Natural killer cell (primary cell): Measurements from ENCODE around the gene GGNBP2. TPM values are rescaled to one million over a fixed set of nuclear protein-coding genes. Genes with fewer than 3 reads are reported as not detected.

Experiments used
- ATAC-seq, 3 donors: fragments of 150-1000 bp in 2 of 3; fragments of 200-7000 bp in 1 of 3; cut with Tn5 transposase; 1 replicate in 1 of 3; 2 replicates in 2 of 3; pipeline ENCODE4 v1.10.0; 2021; ENCODE audit warnings: mild to moderate bottlenecking in 2 of 3, moderate library complexity in 2 of 3
- DNase-seq, 2 donors: peaks; one replicate each; pipeline versions ENCODE4 v3.0.0 to v3.0.0-alpha.2; 2013 to 2021; ENCODE audit warnings: mixed read lengths in 1 of 2
- H3K27ac ChIP-seq: one replicate; pipeline ENCODE4 v1.5.1; 2013; ENCODE audit warnings: mild to moderate bottlenecking, low read length
- H3K27me3 ChIP-seq: one replicate; pipeline ENCODE4 v1.6.1; 2013; ENCODE audit warnings: low read length; ENCODE audit not compliant: control insufficient read depth, insufficient read depth
- H3K36me3 ChIP-seq: one replicate; pipeline ENCODE4 v1.6.1; 2013; ENCODE audit warnings: low read length; ENCODE audit not compliant: control insufficient read depth, insufficient read depth
- H3K4me1 ChIP-seq: one replicate; pipeline ENCODE4 v1.6.1; 2013; ENCODE audit warnings: low read length; ENCODE audit not compliant: control insufficient read depth, insufficient read depth
- H3K4me3 ChIP-seq: one replicate; pipeline ENCODE4 v1.5.1; 2013; ENCODE audit warnings: low read length
- H3K9me3 ChIP-seq: one replicate; pipeline ENCODE4 v1.6.1; 2013; ENCODE audit warnings: low read length; ENCODE audit not compliant: control insufficient read depth, insufficient read depth
- H3K27ac Mint-ChIP-seq, 2 donors: one replicate each; pipeline ENCODE4 v1.8.0; 2022; ENCODE audit warnings: mild to moderate bottlenecking in 2 of 2, mixed read lengths in 2 of 2, moderate library complexity in 1 of 2
- H3K27me3 Mint-ChIP-seq, 2 donors: one replicate each; pipeline ENCODE4 v1.8.0; 2022; ENCODE audit warnings: low read depth in 2 of 2, mixed read lengths in 2 of 2
- H3K36me3 Mint-ChIP-seq: one replicate; pipeline ENCODE4 v1.8.0; 2022; ENCODE audit warnings: mixed read lengths
- H3K4me1 Mint-ChIP-seq, 2 donors: one replicate each; pipeline ENCODE4 v1.8.0; 2022; ENCODE audit warnings: mixed read lengths in 2 of 2
- H3K4me3 Mint-ChIP-seq: one replicate; pipeline ENCODE4 v1.8.0; 2022; ENCODE audit warnings: mild to moderate bottlenecking, moderate library complexity, mixed read lengths
- H3K9me3 Mint-ChIP-seq, 2 donors: one replicate each; pipeline ENCODE4 v1.8.0; 2022; ENCODE audit warnings: mixed read lengths in 2 of 2
- WGBS: methylation state at CpG from one replicate; pipeline ENCODE4 v1.1.7; 2013; ENCODE audit warnings: missing lambda C conversion rate; ENCODE audit not compliant: insufficient coverage; 5-methylcytosine and 5-hydroxymethylcytosine counted together
- intact Hi-C: fragments of 100-400 bp; cut with micrococcal nuclease; formaldehyde crosslinking; loops from one replicate; pipeline ENCODE4 v1.14.2; 2022
- total RNA-seq, 4 donors: library from RNA; stranded (reverse); fragments of 120-200 nt in 1 of 4; gene quantifications; one replicate each; pipeline versions ENCODE4 v1.2.3 to v1.2.4, GENCODE V29; 2013 to 2022
- TF ChIP-seq, protein P1 (sequence below): fragments of 200-600 bp; IDR thresholded peaks from one replicate; pipeline ENCODE4 v1.8.0; 2022; ENCODE audit warnings: antibody characterized with exemption

GGNBP2 gene
- total RNA-seq, 3 donors from 2014 or later (not counting 1 experiment from before 2014, with no cell fraction given), result 183 to 233 (median 197) TPM

DNA sequence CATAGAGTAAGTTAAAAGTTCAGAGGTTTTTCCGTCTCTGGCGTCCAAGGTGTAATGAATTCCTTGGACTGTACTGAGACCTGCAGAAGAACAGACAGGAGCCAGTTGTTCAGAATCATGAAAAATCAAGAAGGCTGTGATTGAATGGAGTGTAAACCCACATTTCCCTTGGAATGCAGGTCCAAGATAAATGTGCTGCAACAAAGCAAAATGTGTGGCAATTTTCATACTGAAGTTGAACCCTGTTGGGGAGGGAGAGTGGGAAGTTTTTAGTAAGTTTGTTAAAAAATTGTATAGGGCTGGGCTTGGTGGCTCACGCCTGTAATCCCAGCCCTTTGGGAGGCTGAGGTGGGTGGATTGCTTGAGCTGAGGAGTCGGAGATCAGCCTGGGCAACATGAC lies 21.4 kb downstream of the GGNBP2 start:
- no peak overlapping the region for H3K4me3 ChIP-seq
- H3K27me3 Mint-ChIP-seq, result no peaks in the 10 kb centered on the region
- ATAC-seq (no peak), DNase-seq (no peak)
- H3K9me3 Mint-ChIP-seq, result no peaks in the 10 kb centered on the region
- H3K36me3 ChIP-seq, result peaks cover 66% of the 10 kb centered on the region
- no peak overlapping the region for H3K4me3 Mint-ChIP-seq
- 98% methylated on average over 3 of the region's 4 CpGs for WGBS
- intact Hi-C loops, result no loop called here
- H3K4me1 ChIP-seq, result no peaks in the 10 kb centered on the region
- no peaks in the 10 kb centered on the region for H3K36me3 Mint-ChIP-seq
- no peaks in the 10 kb centered on the region for H3K27me3 ChIP-seq
- no peak overlapping the region for H3K27ac ChIP-seq
- TF ChIP-seq, protein P1, sequence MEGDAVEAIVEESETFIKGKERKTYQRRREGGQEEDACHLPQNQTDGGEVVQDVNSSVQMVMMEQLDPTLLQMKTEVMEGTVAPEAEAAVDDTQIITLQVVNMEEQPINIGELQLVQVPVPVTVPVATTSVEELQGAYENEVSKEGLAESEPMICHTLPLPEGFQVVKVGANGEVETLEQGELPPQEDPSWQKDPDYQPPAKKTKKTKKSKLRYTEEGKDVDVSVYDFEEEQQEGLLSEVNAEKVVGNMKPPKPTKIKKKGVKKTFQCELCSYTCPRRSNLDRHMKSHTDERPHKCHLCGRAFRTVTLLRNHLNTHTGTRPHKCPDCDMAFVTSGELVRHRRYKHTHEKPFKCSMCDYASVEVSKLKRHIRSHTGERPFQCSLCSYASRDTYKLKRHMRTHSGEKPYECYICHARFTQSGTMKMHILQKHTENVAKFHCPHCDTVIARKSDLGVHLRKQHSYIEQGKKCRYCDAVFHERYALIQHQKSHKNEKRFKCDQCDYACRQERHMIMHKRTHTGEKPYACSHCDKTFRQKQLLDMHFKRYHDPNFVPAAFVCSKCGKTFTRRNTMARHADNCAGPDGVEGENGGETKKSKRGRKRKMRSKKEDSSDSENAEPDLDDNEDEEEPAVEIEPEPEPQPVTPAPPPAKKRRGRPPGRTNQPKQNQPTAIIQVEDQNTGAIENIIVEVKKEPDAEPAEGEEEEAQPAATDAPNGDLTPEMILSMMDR, result no peak
- H3K9me3 ChIP-seq, result no peaks in the 10 kb centered on the region
- peaks cover 19 to 23% of the 10 kb centered on the region in 2 donors for H3K4me1 Mint-ChIP-seq
- H3K27ac Mint-ChIP-seq, result peak overlapping the region; percentile 8 to 53

DNA sequence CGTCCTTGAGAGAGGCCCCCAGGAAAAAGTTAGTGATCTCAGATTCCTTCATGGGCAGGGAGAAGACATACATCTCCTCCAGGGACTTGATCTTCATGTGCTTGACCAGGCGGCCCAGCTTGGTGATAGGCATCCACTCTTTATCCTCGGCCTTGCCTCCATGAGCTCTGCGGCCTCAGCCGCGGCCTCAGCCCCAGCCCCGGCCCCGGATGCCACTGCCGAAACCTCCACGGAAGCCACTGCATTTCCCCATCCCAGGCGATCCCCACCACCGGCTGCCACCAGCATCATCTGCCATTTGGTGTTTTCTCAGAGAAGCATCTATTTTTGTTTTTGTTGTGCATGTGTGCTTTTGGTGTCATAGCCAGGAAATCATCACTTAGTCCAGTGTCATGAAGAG lies 30.3 kb downstream of the GGNBP2 start:
- intact Hi-C loops, result no loop called here

DNA sequence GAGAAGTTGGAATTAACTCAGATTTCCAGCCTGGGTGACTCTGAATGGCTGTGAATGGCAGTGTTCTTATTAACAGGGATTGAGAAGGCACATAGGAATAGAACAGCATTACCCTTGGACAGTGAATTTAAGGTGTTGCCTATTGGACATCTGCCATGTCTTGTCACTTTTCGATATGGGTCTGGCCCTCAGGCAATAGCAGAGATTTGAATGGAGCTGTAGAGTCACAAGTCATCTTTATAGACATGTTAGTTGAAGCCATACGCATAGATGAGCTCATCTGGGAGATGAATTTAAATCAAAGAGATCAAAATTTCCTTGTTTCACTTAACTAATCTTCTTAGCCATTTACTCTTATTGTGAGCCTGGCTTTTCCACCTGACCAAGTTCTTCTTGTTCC lies 32.1 kb downstream of the GGNBP2 start:
- Mint-ChIP-seq H3K27me3 (no peaks in the 10 kb centered on the region), H3K36me3 (peaks cover 8% of the 10 kb centered on the region), H3K9me3 (no peaks in the 10 kb centered on the region), H3K4me1 (peaks cover 16 to 43% of the 10 kb centered on the region in 2 donors), H3K4me3 (no peak overlapping the region), H3K27ac (no peak overlapping the region)
- WGBS, result 100% methylated on average over 2 of the region's 2 CpGs
- Histone ChIP-seq H3K27me3 (no peaks in the 10 kb centered on the region), H3K4me3 (no peak overlapping the region), H3K9me3 (no peaks in the 10 kb centered on the region), H3K27ac (no peak overlapping the region), H3K4me1 (no peaks in the 10 kb centered on the region), H3K36me3 (peaks cover 42% of the 10 kb centered on the region)
- TF ChIP-seq, protein P1, result no peak
- no peak for ATAC-seq
- intact Hi-C loops, result no loop called here
- no peak for DNase-seq

More for the DNA sequence above, 30.3 kb downstream of the GGNBP2 start:
- WGBS, result 98% methylated on average over 12 of the region's 12 CpGs
- Mint-ChIP-seq H3K36me3 (peaks cover 8% of the 10 kb centered on the region), H3K4me1 (peaks cover 16 to 43% of the 10 kb centered on the region in 2 donors), H3K4me3 (no peak overlapping the region), H3K9me3 (no peaks in the 10 kb centered on the region), H3K27ac (peak overlapping the region in 1 of 2 donors; percentile 29), H3K27me3 (no peaks in the 10 kb centered on the region)
- no peak for DNase-seq
- no peak for ATAC-seq
- peaks cover 37% of the 10 kb centered on the region for H3K36me3 ChIP-seq
- no peaks in the 10 kb centered on the region for H3K4me1 ChIP-seq
- no peaks in the 10 kb centered on the region for H3K27me3 ChIP-seq
- no peak overlapping the region for H3K27ac ChIP-seq
- TF ChIP-seq, protein P1, result no peak
- H3K4me3 ChIP-seq, result no peak overlapping the region
- H3K9me3 ChIP-seq, result no peaks in the 10 kb centered on the region

GRCh38 chr17:36578671-36579070 lies 34.0 kb downstream of the GGNBP2 start:
- no peak overlapping the region for H3K27ac Mint-ChIP-seq
- H3K27me3 Mint-ChIP-seq, result no peaks in the 10 kb centered on the region
- H3K36me3 Mint-ChIP-seq, result peaks cover 8% of the 10 kb centered on the region
- Histone ChIP-seq H3K27me3 (no peaks in the 10 kb centered on the region), H3K9me3 (no peaks in the 10 kb centered on the region), H3K4me3 (no peak overlapping the region), H3K27ac (no peak overlapping the region), H3K4me1 (no peaks in the 10 kb centered on the region), H3K36me3 (peaks cover 52% of the 10 kb centered on the region)
- H3K4me3 Mint-ChIP-seq, result no peak overlapping the region
- no peak for DNase-seq
- intact Hi-C loops, result no loop called here
- WGBS, result 100% methylated on average over 2 of the region's 2 CpGs
- H3K4me1 Mint-ChIP-seq, result peaks cover 16 to 30% of the 10 kb centered on the region in 2 donors
- no peak for ATAC-seq
- TF ChIP-seq, protein P1, result no peak
- no peaks in the 10 kb centered on the region for H3K9me3 Mint-ChIP-seq
